KOPT-K1 (cell line): Measurements from ENCODE around the gene AXL.
"Not testable (repeated sequence)": the region's sequence is repeated elsewhere in the genome, so short reads cannot be mapped to it uniquely, and the experiment has no call there.

Experiments
- H3K27ac ChIP-seq: fragments of 200-600 bp; sonication (generic); 2 replicates; pipeline ENCODE4 v1.5.1; 2016; ENCODE audit warnings: antibody characterized with exemption, mild to moderate bottlenecking, low read depth, low read length; ENCODE audit not compliant: poor library complexity, severe bottlenecking
- H3K36me3 ChIP-seq: fragments of 200-600 bp; sonication (generic); 2 replicates; pipeline ENCODE4 v1.5.1; 2017; ENCODE audit warnings: antibody characterized with exemption, mild to moderate bottlenecking, low read length, moderate library complexity; ENCODE audit not compliant: insufficient read depth
- H3K9me3 ChIP-seq: fragments of 200-600 bp; sonication (generic); 2 replicates; pipeline ENCODE4 v1.5.1; 2017; ENCODE audit warnings: antibody characterized with exemption, low read length, mild to moderate bottlenecking; ENCODE audit not compliant: insufficient read depth, poor library complexity, severe bottlenecking

AXL gene

DNA sequence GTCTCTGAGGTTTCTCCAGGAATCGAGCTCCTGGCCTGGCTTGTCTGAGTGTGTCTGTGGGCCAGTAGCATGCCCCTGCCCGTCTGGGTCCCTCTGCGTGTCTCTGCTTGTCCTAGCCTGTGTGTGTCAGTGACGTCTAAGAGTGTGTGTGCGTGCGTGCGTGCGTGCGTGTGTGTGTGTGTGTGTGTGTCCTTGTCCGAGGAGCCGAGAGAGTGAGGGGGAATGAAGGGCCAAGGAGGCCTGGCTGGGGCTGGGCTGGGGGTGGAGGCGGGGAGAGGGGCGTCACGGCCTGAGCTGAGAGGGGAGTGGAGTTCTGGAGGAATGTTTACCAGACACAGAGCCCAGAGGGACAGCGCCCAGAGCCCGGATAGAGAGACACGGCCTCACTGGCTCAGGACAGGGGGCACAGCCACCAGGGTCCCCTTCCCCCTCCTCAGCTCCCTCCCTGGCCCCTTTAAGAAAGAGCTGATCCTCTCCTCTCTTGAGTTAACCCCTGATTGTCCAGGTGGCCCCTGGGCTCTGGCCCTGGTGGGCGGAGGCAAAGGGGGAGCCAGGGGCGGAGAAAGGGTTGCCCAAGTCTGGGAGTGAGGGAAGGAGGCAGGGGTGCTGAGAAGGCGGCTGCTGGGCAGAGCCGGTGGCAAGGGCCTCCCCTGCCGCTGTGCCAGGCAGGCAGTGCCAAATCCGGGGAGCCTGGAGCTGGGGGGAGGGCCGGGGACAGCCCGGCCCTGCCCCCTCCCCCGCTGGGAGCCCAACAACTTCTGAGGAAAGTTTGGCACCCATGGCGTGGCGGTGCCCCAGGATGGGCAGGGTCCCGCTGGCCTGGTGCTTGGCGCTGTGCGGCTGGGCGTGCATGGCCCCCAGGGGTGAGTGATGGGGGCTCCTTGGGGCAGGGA is at the start of gene AXL:
TSS of gene AXL (plus strand) at position 609 of the 893 bp plus-strand sequence. CDS start at position 779, 170 bp downstream.
- Histone ChIP-seq H3K36me3 (no peaks in the 10 kb centered on the region), H3K9me3 (no peaks in the 10 kb centered on the region), H3K27ac (no peak within 1 kb of the TSS)

DNA sequence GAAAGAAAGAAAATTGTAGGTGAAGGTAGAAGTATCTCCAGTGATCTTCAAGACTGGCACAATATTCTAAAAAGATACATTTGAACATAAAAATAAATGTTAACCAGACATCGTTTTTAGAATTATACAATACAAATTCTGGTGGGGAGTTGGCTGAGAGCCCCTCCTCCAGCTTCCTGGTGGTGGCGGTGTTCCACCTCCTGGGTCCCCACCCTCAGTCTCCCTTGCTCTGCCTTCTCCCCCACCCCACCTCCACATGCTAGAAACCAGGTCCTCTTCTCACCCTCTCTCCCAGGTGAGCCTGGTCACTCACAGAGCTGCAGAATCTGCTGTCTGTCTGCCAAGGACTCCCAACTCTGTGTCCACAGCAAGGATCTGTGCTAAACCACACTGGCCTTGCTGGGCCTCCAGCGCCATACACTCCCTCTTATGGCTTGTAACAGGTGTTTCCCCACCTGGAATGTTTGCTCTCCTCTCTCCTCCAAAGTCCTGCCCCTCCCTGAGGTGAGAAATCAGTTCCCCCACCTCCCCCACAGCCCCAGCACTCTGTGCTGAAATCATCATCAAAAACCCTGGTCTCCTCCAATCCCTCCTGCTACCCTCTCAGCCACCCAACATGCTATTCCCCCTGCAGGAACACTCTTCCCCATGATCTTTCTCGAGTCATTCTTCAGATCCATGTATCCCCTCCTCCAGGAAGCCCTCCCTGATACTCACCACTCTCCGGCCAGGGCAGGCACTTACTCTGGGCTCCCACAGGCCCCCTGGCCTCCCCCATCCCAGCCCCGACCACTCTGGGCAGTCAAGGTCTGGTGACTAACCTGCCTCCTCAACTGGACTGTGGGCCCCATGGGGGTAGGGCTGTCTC is 46.5 kb upstream of the AXL start:
- H3K36me3 ChIP-seq, result no peaks in the 10 kb centered on the region
- no peaks in the 10 kb centered on the region for H3K9me3 ChIP-seq
- H3K27ac ChIP-seq, result no peak overlapping the region

DNA sequence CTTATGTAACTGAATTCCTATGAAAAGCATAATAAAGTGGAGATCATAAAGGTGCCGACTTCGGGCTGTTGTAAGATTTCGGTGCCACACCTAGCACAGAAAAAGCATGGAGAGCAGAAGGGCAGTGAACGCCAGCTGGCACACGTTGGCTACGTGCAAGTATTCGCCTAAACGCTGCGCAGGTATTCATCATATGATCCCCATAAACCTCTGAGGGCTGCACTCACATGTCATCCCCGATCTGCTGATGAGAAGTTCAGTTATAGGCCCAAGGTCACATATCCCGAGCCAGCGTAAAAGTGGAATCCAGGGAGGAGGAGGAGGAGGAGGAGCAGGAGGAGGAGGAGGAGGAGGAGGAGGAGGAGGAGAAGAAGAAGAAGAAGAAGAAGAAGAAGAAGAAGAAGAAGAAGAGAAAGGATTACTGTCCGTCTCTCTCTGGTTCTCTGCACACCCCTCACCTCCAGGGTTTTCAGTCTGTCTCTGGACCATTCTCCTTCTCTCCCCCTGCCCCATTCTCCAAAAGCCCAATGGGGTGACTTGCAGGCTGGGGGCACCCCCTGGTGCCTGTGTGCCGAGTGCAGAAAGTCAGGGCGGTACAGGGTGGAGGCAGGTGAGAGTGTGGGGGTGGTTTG is 44.6 kb upstream of the AXL start:
- no peak overlapping the region for H3K27ac ChIP-seq

DNA sequence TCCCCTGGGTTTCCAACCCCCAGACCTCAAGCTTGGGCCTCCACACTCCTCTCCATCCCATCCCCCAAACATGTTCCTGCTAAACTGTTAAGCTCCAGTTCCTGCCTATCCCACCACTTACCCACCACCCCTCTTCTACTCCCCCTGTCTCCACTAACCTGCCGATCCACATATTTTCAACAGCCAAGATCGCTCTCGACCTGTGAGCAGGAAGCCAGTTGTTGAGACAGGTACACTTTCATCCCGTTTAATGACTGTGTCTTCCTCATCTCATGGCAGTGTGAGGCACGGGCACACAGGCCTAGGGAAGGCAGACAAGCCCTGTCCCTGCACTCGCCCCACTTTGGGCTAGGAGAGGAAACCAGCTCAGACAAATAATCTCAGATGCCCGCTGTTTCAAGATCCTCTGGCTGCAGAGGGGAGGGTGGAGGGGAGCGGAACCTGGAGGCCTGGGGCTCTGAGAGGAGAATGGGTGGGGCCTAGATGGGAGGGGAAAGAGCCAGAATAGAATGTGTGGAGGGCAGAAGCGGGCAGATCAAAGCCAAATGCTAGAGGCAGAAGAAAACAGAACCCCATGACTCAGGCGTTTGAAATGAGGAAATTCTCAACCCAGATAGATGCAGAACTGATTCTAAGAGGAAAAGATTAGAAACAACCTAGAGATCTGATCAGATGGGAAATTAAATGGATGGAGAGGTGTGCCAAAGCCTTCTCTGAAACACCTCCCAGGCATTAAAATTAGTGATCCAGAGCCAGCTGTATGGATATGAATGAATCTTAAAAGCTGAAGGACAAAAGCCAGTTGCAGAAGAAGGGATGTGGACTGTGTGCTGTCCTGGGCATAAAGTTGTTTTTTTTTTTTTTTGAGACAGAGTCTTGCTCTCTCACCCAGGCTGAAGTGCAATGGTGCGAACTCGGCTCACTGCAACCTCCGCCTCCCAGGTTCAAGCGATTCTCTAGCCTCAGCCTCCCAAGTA is 42.9 kb upstream of the AXL start:
- H3K9me3 ChIP-seq, result no peaks in the 10 kb centered on the region
- no peaks in the 10 kb centered on the region for H3K36me3 ChIP-seq
- no peak overlapping the region for H3K27ac ChIP-seq

More for the DNA sequence above, 44.6 kb upstream of the AXL start:
- no peaks in the 10 kb centered on the region for H3K9me3 ChIP-seq
- no peaks in the 10 kb centered on the region for H3K36me3 ChIP-seq

DNA sequence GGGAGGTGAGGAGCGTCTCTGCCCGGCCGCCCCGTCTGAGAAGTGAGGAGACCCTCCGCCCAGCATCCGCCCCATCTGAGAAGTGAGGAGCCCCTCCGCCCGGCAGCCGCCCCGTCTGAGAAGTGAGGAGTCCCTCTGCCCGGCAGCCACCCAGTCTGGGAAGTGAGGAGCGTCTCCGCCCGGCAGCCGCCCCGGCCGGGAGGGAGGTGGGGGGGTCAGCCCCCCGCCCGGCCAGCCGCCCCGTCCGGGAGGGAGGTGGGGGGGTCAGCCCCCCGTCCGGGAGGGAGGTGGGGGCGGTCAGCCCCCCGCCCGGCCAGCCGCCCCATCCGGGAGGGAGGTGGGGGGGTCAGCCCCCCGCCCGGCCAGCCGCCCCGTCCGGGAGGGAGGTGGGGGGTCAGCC is 38.9 kb upstream of the AXL start:
- H3K27ac ChIP-seq, H3K9me3 ChIP-seq, H3K36me3 ChIP-seq: not testable (repeated sequence)

DNA sequence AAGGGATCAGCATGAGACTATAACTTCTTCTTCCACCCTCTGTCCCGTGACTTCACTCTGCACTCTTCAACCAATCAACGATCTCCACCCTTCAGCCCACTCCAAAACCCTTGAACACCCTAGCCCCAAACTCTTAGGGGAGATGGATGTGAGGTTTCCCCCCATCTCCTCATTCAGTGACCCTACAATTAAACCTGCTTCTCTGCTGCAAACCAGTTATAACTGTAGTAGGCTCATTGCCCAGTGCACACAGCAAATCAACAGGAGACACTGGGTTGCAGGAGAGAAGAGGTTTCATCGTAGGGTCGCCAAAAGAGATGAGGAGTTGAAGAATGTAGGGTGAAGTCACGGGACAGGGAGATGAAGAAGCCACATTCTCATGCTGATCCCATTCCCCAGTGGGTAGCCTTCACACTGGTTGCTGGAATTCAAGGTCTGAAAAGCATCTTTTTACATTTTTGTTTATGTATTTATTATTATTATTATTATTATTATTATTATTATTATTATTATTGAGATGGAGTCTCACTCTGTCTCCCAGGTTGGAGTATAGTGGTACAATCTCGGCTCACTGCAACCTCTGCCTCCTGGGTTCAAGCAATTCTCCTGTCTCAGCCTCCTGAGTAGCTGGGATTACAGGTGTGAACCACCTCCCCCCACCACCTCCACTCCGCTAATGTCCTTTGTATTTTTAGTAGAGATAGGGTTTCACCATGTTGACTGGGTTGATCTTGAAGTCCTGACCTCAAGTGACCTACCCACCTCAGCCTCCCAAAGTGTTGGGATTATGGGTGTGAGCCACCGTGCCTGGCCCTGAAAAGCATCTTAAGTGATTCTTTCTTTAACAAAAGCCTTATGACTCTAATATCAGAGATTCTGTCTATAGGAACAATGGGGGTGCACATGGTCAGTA is 31.8 kb upstream of the AXL start:
- no peaks in the 10 kb centered on the region for H3K9me3 ChIP-seq
- no peaks in the 10 kb centered on the region for H3K36me3 ChIP-seq
- H3K27ac ChIP-seq, result no peak overlapping the region

DNA sequence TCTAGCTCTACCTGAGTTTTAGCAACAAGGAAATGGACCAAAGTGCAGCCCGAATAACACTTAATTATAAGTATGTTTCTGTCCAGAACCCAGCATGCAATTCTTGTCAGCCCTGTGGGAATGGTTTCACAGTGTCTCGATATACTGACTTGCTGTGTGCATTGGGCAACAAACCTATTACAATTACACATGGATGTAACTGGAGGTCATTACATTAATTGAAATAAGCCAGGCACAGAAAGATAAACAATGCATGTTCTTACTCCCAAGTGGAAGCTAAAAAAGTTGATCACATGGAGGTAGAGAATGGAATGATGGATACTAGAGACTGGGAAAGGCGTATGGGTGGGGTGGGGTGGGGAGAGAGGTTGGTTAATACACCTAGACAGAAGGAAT is 31.1 kb upstream of the AXL start:
- no peak overlapping the region for H3K27ac ChIP-seq
- H3K36me3 ChIP-seq, result no peaks in the 10 kb centered on the region
- no peaks in the 10 kb centered on the region for H3K9me3 ChIP-seq

DNA sequence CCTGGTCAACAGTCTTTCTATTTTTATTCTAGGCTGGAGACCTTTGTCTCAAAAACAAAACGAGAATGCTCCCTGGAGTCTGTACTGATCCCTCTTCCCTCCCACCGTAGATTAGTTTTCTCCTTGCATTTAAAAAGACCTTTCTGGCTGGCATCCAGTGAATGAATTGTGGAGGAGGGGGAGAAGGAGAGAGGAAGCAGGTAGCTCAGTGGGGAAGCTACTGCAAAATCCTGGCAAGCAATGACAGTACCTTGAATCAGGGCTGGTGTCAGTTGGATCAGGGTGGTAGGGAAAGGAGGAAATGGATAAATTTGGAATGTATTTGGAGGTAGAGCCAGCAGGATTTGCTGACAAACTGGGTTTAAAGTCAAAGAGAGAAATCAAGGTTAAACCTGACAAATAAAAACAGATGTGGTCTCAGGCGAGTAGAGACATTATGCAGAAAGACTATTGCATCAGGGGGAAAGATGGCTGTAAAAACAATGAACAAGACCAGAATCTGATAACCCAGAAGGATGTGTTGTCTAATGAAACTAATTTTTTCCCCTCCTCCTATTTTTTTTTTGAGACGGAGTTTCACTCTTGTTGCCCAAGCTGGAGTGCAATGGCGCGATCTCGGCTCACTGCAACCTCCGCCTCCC is 29.5 kb upstream of the AXL start:
- H3K27ac ChIP-seq, result no peak overlapping the region
- H3K9me3 ChIP-seq, result no peaks in the 10 kb centered on the region
- no peaks in the 10 kb centered on the region for H3K36me3 ChIP-seq

DNA sequence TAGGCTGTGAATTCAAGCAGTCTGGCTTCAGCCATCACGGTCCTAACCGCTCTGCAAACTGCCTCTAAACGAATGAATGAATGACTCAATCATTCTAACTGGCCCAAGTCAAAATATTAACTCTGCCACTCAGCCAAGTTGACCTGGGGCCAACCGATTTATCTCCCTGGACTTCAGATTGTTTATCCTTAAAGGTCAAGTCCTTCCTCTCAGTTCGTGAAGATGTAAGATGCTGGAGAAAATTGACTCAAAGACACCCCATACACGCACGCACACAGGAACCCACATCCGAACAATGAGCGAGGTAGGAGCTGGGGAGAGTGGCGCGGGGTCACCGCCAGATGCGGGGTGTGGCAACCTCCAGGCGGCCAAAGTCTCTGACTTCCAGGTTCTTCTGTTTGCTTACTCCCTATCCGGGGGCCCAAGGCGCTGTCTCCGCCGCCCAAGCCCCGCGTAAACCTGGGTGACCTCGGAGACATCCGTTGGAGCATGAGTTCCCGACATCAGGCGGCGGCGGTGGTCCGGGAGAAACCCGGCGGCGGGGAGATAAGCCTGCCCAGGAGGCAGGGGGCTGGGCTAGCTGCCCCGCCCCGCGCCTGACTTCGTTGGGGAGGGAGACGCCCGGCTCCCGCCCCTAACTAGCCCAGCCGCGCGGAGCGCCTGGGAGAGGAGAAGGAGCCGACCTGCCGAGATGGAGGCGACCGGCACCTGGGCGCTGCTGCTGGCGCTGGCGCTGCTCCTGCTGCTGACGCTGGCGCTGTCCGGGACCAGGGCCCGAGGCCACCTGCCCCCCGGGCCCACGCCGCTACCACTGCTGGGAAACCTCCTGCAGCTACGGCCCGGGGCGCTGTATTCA is 26.2 kb upstream of the AXL start, which contains the start of gene CYP2S1:
TSS of gene CYP2S1 (plus strand) at position 646 of the 856 bp plus-strand sequence. CDS start at position 692, 46 bp downstream.
- H3K36me3 ChIP-seq, result no peaks in the 10 kb centered on the region
- H3K27ac ChIP-seq, result no peak within 1 kb of the TSS
- no peaks in the 10 kb centered on the region for H3K9me3 ChIP-seq

DNA sequence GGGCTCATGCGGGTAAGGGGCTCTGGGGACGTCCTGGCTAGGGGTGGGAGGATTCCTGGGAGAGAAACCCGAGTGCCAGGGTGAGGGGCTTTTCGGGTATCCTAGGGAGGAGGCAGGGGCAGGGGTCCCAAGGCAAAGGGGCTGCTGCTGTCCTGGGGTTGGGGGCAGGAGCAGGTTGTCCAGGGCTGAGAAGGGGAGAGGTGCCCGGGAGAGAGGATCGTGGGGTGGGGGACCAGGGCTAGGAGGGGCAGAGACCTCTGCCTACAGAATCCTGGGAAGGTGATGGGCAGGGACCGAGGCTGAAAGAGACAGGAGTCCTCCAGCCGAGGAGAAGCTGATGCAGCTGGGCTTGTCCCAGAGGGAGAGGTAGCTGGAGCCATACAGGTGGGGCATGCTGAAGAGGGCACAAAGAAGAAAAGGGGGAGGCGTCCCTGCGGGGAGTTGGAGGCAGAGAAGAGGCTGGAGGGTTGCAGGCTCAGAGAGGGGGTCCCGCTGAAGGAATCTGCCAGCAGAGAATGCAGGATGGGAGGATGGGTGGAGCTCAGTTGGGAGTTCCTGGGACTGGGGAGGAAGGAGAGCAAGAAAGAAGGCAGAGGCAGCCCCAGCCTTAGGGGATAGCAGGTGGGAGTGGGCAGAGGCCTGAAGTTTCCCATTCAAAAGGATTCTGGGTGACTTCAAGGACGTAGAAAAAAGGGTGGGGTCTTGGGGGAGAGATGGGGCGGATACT is 25.4 kb upstream of the AXL start:
- Histone ChIP-seq H3K9me3 (no peaks in the 10 kb centered on the region), H3K36me3 (no peaks in the 10 kb centered on the region), H3K27ac (no peak overlapping the region)

DNA sequence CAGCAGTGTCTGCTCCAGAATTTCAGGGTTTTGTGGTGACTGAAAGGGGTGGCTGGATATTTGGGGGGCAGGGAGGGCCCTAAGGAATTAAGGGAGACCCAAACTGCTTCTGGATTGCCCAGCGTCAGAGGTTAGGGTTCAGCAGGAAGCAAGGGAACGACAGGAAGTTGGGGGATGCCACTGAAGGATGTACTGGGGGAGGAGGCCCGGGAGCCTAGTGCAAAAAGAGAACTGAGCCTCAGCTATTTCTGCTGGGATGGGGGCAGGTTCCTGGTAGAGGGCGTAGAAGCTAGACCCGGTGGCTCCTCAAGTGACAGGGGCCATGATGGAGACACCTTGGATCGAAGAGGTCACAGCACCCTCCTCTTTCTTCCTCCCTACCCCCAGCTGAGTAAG is 24.9 kb upstream of the AXL start:
- Histone ChIP-seq H3K27ac (no peak overlapping the region), H3K9me3 (no peaks in the 10 kb centered on the region), H3K36me3 (no peaks in the 10 kb centered on the region)
